PC-9 (cell line): ENCODE results near the gene ADAMTSL3. TPM values are rescaled to one million over a fixed set of nuclear protein-coding genes. Genes with fewer than 3 reads are reported as not detected.

ENCODE experiments used
- BruUV-seq: library from RNA; stranded (reverse); fragments of 400-500 nt; replicated peaks from 2 replicates; lab custom pipeline; 2021; lab: Mats Ljungman, UMichigan
- CTCF ChIA-PET: fragments of 300-600 bp; sonication (Branson Sonifier 250); formaldehyde crosslinking; loops from one replicate; lab custom pipeline; 2022; ENCODE audit warnings: antibody characterized with exemption; lab: Charles Lee
- POLR2A ChIA-PET: fragments of 300-600 bp; sonication (Branson Sonifier 250); formaldehyde crosslinking; loops from one replicate; lab custom pipeline; 2022; ENCODE audit warnings: antibody characterized with exemption; ENCODE audit not compliant: unreplicated experiment; lab: Charles Lee
- DNase-seq, 2 experiments: peaks; one replicate each; pipeline versions ENCODE4 v3.0.0 to v3.0.0-alpha.2; 2015 to 2022; ENCODE audit warnings: mixed read lengths in 1 of 2
- H2AFZ ChIP-seq: fragments of 200-600 bp; sonication (generic); 2 replicates; pipeline ENCODE4 v1.8.1; 2017; ENCODE audit warnings: antibody characterized with exemption
- H3F3A ChIP-seq: fragments of 200-600 bp; sonication (generic); 2 replicates; pipeline ENCODE4 v1.8.1; 2017; ENCODE audit warnings: antibody characterized with exemption, mild to moderate bottlenecking, low read depth; ENCODE audit not compliant: insufficient read depth
- H3K27ac ChIP-seq: fragments of 200-600 bp; sonication (generic); 2 replicates; pipeline ENCODE4 v1.6.1; 2016; ENCODE audit warnings: mixed run types
- H3K27me3 ChIP-seq: fragments of 200-600 bp; sonication (generic); 2 replicates; pipeline ENCODE4 v1.6.1; 2016; ENCODE audit warnings: low read depth, mixed run types; ENCODE audit not compliant: insufficient read depth
- H3K36me3 ChIP-seq: fragments of 200-600 bp; sonication (generic); 2 replicates; pipeline ENCODE4 v1.6.1; 2016; ENCODE audit warnings: low read depth, mixed run types
- H3K4me1 ChIP-seq: fragments of 200-600 bp; sonication (generic); replicated peaks from 2 replicates; pipeline ENCODE4 v1.6.1; 2016; ENCODE audit warnings: mixed run types; ENCODE audit not compliant: insufficient read depth
- H3K4me2 ChIP-seq: fragments of 200-600 bp; sonication (generic); 2 replicates; pipeline ENCODE4 v1.6.1; 2017; ENCODE audit warnings: mixed run types
- H3K4me3 ChIP-seq: fragments of 200-600 bp; sonication (generic); 2 replicates; pipeline ENCODE4 v1.6.1; 2016; ENCODE audit warnings: mixed run types
- H3K79me2 ChIP-seq: fragments of 200-600 bp; sonication (generic); 2 replicates; pipeline ENCODE4 v1.6.1; 2017; ENCODE audit warnings: low read depth, mixed run types
- H3K9me2 ChIP-seq: fragments of 200-600 bp; sonication (generic); 2 replicates; pipeline ENCODE4 v1.8.1; 2017; ENCODE audit warnings: mild to moderate bottlenecking; ENCODE audit not compliant: insufficient read depth
- H3K9me3 ChIP-seq: fragments of 200-600 bp; sonication (generic); 2 replicates; pipeline ENCODE4 v1.8.1; 2016; ENCODE audit warnings: low read depth; ENCODE audit not compliant: insufficient read depth
- H4K20me1 ChIP-seq: fragments of 200-600 bp; sonication (generic); 2 replicates; pipeline ENCODE4 v1.8.1; 2017; ENCODE audit not compliant: insufficient read depth
- EZH2 ChIP-seq: fragments of 200-600 bp; sonication (generic); IDR thresholded peaks from 2 replicates; pipeline ENCODE4 v1.8.0; 2017; ENCODE audit warnings: antibody characterized with exemption, low read depth
- intact Hi-C: fragments of 100-400 bp; cut with micrococcal nuclease; formaldehyde crosslinking; loops from one replicate; pipeline ENCODE4 v1.10.0; 2022; ENCODE audit not compliant: unreplicated experiment
- total RNA-seq: library from RNA; stranded (reverse); gene quantifications from 2 replicates; pipeline ENCODE4 v1.2.3, GENCODE V29; 2021
- TF ChIP-seq, protein P1 (sequence below): fragments of 200-600 bp; sonication (generic); conservative IDR thresholded peaks from 2 replicates; pipeline ENCODE4 v1.6.1; 2017; ENCODE audit warnings: mixed run types, antibody characterized with exemption, mild to moderate bottlenecking, moderate library complexity

The ADAMTSL3 gene
- total RNA-seq, 1 experiment from 2014 or later, result 5.0 TPM

DNA sequence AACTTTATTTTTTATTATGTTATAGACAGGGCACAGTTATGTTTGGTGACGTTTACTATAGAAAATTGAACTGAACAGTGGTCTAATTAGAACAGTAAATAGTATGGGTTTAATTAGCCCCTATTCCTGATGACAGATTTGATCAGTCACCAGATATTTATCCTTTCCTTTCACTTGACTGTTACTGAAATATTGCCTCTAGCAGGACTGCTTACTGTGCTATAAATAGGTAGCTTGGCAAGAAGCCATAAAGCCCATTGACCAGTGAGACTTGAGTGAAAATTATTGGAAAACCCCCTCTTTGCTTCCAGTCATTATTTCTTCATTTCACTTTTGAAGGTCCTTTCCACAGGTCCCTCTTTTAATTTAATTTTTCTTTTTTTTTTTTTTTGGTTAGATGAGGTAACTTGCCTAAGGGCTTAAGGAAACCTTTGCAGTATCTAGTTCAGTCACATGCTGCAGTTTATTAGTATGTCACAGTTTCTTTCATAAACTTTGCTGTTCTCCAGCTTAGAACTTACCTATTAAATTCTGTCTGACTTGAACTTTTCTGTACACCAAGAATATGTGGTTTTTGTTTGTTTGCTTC lies 115.6 kb downstream of the ADAMTSL3 start:
- Histone ChIP-seq H4K20me1 (no peaks in the 10 kb centered on the region), H3K4me3 (no peak overlapping the region), H3K9me3 (no peaks in the 10 kb centered on the region), H3K4me1 (no peaks in the 10 kb centered on the region), H3K27ac (no peak overlapping the region), H3K27me3 (no peaks in the 10 kb centered on the region), H2AFZ (no peak overlapping the region), H3K79me2 (no peaks in the 10 kb centered on the region), H3K36me3 (no peaks in the 10 kb centered on the region), H3F3A (no peaks in the 10 kb centered on the region), H3K4me2 (no peak overlapping the region), H3K9me2 (no peaks in the 10 kb centered on the region)
- BruUV-seq, result no TSS peak
- no peak for DNase-seq
- ChIA-PET CTCF (no interaction called here), POLR2A (interaction anchor here (0.7 kb wide), 1 partner anchor 1022 kb away, joined by 7 read pairs; no protein-coding TSS in a partner anchor)
- intact Hi-C loops, result no loop called here
- TF ChIP-seq, protein P1, sequence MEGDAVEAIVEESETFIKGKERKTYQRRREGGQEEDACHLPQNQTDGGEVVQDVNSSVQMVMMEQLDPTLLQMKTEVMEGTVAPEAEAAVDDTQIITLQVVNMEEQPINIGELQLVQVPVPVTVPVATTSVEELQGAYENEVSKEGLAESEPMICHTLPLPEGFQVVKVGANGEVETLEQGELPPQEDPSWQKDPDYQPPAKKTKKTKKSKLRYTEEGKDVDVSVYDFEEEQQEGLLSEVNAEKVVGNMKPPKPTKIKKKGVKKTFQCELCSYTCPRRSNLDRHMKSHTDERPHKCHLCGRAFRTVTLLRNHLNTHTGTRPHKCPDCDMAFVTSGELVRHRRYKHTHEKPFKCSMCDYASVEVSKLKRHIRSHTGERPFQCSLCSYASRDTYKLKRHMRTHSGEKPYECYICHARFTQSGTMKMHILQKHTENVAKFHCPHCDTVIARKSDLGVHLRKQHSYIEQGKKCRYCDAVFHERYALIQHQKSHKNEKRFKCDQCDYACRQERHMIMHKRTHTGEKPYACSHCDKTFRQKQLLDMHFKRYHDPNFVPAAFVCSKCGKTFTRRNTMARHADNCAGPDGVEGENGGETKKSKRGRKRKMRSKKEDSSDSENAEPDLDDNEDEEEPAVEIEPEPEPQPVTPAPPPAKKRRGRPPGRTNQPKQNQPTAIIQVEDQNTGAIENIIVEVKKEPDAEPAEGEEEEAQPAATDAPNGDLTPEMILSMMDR, result no peak
- no peak for TF ChIP-seq EZH2

DNA sequence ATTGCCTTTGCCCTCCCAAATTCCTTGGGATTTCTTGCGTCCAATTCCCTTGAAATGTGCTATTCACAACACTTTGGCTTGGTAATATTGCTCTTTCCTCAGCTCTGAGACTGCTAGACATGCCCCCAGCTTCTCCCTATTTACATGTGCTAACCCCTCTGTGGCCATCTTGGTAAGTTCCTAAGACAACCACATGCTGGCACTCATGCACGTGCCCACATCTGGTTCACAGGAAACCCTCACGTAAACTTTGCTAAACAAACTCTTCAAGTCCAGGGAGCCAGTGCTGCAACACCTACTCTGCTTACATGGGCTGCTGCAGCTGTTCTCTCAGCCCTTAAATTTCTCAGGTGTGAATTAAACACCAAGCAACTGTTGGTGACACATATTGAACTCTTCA lies 121.8 kb downstream of the ADAMTSL3 start:
- intact Hi-C loops, result no loop called here
- CTCF ChIA-PET, result no interaction called here
- BruUV-seq, result no TSS peak

DNA sequence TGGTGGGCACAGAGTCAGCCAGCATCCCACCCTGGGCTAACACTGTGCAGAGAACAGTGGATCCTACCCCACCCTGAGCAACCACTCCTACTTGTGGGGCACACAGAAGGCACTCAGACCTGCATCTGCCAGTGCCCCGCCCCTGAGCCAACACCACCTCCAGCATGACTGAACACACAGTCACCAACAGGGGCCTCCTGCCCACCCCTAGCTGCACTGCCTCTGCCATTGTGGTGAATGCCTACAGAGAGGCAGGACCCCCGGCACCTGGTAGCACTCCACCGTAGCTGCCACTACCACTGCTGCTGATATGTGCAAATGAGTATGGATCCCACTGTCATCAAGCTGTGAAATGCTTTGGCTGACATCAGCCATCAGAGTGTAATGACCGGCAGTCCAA lies 123.1 kb downstream of the ADAMTSL3 start:
- no TSS peak for BruUV-seq
- Histone ChIP-seq H3K9me2 (no peaks in the 10 kb centered on the region), H3K27me3 (no peaks in the 10 kb centered on the region), H3K79me2 (no peaks in the 10 kb centered on the region), H3K9me3 (no peaks in the 10 kb centered on the region), H3K36me3 (no peaks in the 10 kb centered on the region), H3K27ac (no peak overlapping the region), H3K4me1 (no peaks in the 10 kb centered on the region), H2AFZ (no peak overlapping the region), H4K20me1 (no peaks in the 10 kb centered on the region), H3K4me3 (no peak overlapping the region), H3F3A (no peaks in the 10 kb centered on the region), H3K4me2 (no peak overlapping the region)
- no peak for TF ChIP-seq EZH2
- TF ChIP-seq, protein P1, result no peak
- intact Hi-C loops, result no loop called here
- ChIA-PET CTCF (no interaction called here), POLR2A (no interaction called here)
- DNase-seq, result no peak

More for the DNA sequence above, 121.8 kb downstream of the ADAMTSL3 start:
- H3K36me3 ChIP-seq, result no peaks in the 10 kb centered on the region
- H4K20me1 ChIP-seq, result no peaks in the 10 kb centered on the region
- H3F3A ChIP-seq, result no peaks in the 10 kb centered on the region
- no peak overlapping the region for H3K27ac ChIP-seq
- no peak overlapping the region for H3K4me2 ChIP-seq
- no peaks in the 10 kb centered on the region for H3K27me3 ChIP-seq
- H3K9me3 ChIP-seq, result no peaks in the 10 kb centered on the region
- no peak overlapping the region for H3K4me3 ChIP-seq
- no peaks in the 10 kb centered on the region for H3K4me1 ChIP-seq
- no peak for DNase-seq
- H2AFZ ChIP-seq, result no peak overlapping the region
- TF ChIP-seq, protein P1, result no peak
- TF ChIP-seq EZH2, result no peak
- no peaks in the 10 kb centered on the region for H3K79me2 ChIP-seq
- H3K9me2 ChIP-seq, result no peaks in the 10 kb centered on the region
- POLR2A ChIA-PET, result no interaction called here
